ENCODE results near the gene STAT5A. TPM values are rescaled to one million over a fixed set of nuclear protein-coding genes. Genes with fewer than 3 reads are reported as not detected.
"Not testable (repeated sequence)": the region's sequence is repeated elsewhere in the genome, so short reads cannot be mapped to it uniquely, and the experiment has no call there.

Gene STAT5A
- 3.4 and 12.1 TPM in 2 replicates for total RNA-seq (2021)
- Bru-seq, nascent RNA, result percentile 30 among the genes with signal in this experiment
- BruChase-seq, experiment 1, labeled RNA remaining after a 2-hour chase, result percentile 42 among the genes with signal in this experiment
- BruChase-seq, experiment 2, labeled RNA remaining after a 6-hour chase, result percentile 45 among the genes with signal in this experiment
- long read RNA-seq, partial matches to known transcripts, result 2 of 6 reads
- long read RNA-seq, other reads (novel, unspliced or antisense), result 2 of 6 reads

- Histone ChIP-seq H3K4me3 (peak within 1 kb of the TSS; percentile 53; the same call in 1 of the 2 replicates), H3K27me3 (ENCODE audit: insufficient read depth, low read depth) (peaks cover 29% of the 10 kb centered on the region), H3K79me2 (ENCODE audit: low read depth) (no peaks in the 10 kb centered on the region), H3F3A (ENCODE audit: insufficient read depth, low read depth) (no peaks in the 10 kb centered on the region), H3K9me2 (ENCODE audit: insufficient read depth) (no peaks in the 10 kb centered on the region), H3K4me1 (replicated peaks; ENCODE audit: insufficient read depth) (no peaks in the 10 kb centered on the region), H3K9me3 (ENCODE audit: insufficient read depth, low read depth) (no peaks in the 10 kb centered on the region), H3K4me2 (peak within 1 kb of the TSS; percentile 70), H3K36me3 (ENCODE audit: low read depth) (no peaks in the 10 kb centered on the region), H2AFZ (peak within 1 kb of the TSS; percentile 48; the same call in 1 of the 2 replicates), H3K27ac (no peak within 1 kb of the TSS), H4K20me1 (ENCODE audit: insufficient read depth) (no peaks in the 10 kb centered on the region)
- POLR2A ChIA-PET (ENCODE audit: unreplicated experiment), result interaction anchor here (0.6 to 1.0 kb wide), 2 partner anchors 135 to 1019 kb away, joined by 3 to 9 read pairs; no protein-coding TSS in a partner anchor
- intact Hi-C loops (cut with micrococcal nuclease; ENCODE audit: unreplicated experiment), result no loop called here
- no peak for TF ChIP-seq CTCF (conservative IDR thresholded peaks at IDR 0.05)
- no peak; the same call in 1 of the 2 replicates for TF ChIP-seq EZH2 (IDR thresholded peaks at IDR 0.05; ENCODE audit: low read depth)
- peak; percentile 51 to 67 for DNase-seq
- BruUV-seq (replicated peaks), result no TSS peak
- CTCF ChIA-PET, result no interaction called here
These were observed at the start of gene STAT5A for GRCh38 chr17:42287977-42288802. Gene STAT5A (plus strand): TSS chr17:42288498. CDS start chr17:42289412, 914 bp downstream.

- H3K9me2 ChIP-seq (ENCODE audit: insufficient read depth); BruUV-seq (replicated peaks); H3K4me3 ChIP-seq; H3K4me1 ChIP-seq (replicated peaks; ENCODE audit: insufficient read depth); H3K9me3 ChIP-seq (ENCODE audit: insufficient read depth, low read depth); POLR2A ChIA-PET (ENCODE audit: unreplicated experiment); H3F3A ChIP-seq (ENCODE audit: insufficient read depth, low read depth); intact Hi-C loops (cut with micrococcal nuclease; ENCODE audit: unreplicated experiment); H3K27me3 ChIP-seq (ENCODE audit: insufficient read depth, low read depth); CTCF ChIA-PET; H3K4me2 ChIP-seq; DNase-seq; H2AFZ ChIP-seq; H3K36me3 ChIP-seq (ENCODE audit: low read depth); H3K79me2 ChIP-seq (ENCODE audit: low read depth); H4K20me1 ChIP-seq (ENCODE audit: insufficient read depth); H3K27ac ChIP-seq: not testable (repeated sequence)
These were observed 48.7 kb upstream of the STAT5A start for GRCh38 chr17:42239576-42239975.

DNA sequence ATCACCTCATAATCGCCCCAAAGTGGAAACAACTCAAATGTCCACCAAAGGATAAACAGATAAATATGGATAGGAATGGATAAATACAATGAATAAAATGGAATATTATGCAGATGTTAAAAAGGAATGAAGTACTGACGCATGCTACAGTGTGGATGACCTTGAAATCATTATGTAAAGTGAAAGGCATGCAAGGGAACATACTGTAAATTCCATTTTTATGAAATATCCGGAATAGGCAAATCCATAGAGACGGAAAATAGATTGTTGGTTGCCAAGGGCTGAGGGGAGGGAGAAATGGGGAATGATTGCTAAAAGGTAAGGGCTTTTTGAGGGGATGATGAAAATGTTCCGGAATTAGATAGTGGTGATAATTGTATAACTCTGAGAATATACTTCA is 48.1 kb upstream of the STAT5A start:
- H3K9me3 ChIP-seq (ENCODE audit: insufficient read depth, low read depth), result no peaks in the 10 kb centered on the region
- no peak overlapping the region for H3K4me2 ChIP-seq
- DNase-seq, result no peak
- H3K27me3 ChIP-seq (ENCODE audit: insufficient read depth, low read depth), result no peaks in the 10 kb centered on the region
- BruUV-seq (replicated peaks), result no TSS peak
- H3K4me3 ChIP-seq, result no peak overlapping the region
- POLR2A ChIA-PET (ENCODE audit: unreplicated experiment), result no interaction called here
- intact Hi-C loops (cut with micrococcal nuclease; ENCODE audit: unreplicated experiment), result no loop called here
- TF ChIP-seq CTCF (conservative IDR thresholded peaks at IDR 0.05), result no peak
- no peak for TF ChIP-seq EZH2 (IDR thresholded peaks at IDR 0.05; ENCODE audit: low read depth)
- H2AFZ ChIP-seq, result no peak overlapping the region
- no peaks in the 10 kb centered on the region for H3K9me2 ChIP-seq (ENCODE audit: insufficient read depth)
- H3K4me1 ChIP-seq (replicated peaks; ENCODE audit: insufficient read depth), result no peaks in the 10 kb centered on the region
- CTCF ChIA-PET, result no interaction called here
- peaks cover 3% of the 10 kb centered on the region for H3F3A ChIP-seq (ENCODE audit: insufficient read depth, low read depth)
- H3K36me3 ChIP-seq (ENCODE audit: low read depth), result no peaks in the 10 kb centered on the region
- no peak overlapping the region for H3K27ac ChIP-seq
- H4K20me1 ChIP-seq (ENCODE audit: insufficient read depth), result no peaks in the 10 kb centered on the region
- H3K79me2 ChIP-seq (ENCODE audit: low read depth), result 0 out of 2 replicates have a peak, but pooled peaks cover 3% of the 10 kb centered on the region

DNA sequence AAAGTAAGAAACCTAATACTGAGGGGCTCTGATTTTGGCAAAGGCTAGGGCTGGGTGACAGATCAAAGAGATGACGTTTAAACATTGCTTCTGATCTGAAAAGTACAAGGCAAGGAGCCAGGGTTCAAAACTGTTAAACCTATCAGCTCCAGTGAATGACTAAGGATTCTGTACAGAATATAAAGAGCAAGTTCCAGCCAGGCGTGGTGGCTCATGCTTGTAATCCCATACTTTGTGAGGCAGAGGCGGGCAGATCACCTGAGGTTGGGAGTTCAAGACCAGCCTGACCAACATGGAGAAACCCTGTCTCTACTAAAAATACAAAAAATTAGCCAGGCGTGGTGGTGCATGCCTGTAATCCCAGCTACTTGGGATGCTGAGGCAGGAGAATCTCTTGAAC is 47.4 kb upstream of the STAT5A start:
- H3K27me3 ChIP-seq (ENCODE audit: insufficient read depth, low read depth); H3K36me3 ChIP-seq (ENCODE audit: low read depth); H3K9me3 ChIP-seq (ENCODE audit: insufficient read depth, low read depth); H3K27ac ChIP-seq; intact Hi-C loops (cut with micrococcal nuclease; ENCODE audit: unreplicated experiment); H3K9me2 ChIP-seq (ENCODE audit: insufficient read depth); H4K20me1 ChIP-seq (ENCODE audit: insufficient read depth); BruUV-seq (replicated peaks); H3K79me2 ChIP-seq (ENCODE audit: low read depth); H3K4me3 ChIP-seq; H2AFZ ChIP-seq; POLR2A ChIA-PET (ENCODE audit: unreplicated experiment); H3K4me1 ChIP-seq (replicated peaks; ENCODE audit: insufficient read depth); DNase-seq; H3K4me2 ChIP-seq; H3F3A ChIP-seq (ENCODE audit: insufficient read depth, low read depth): not testable (repeated sequence)
- CTCF ChIA-PET, result interaction anchor here (0.6 kb wide), 1 partner anchor 41 kb away, joined by 3 read pairs; no protein-coding TSS in a partner anchor

Data from PC-9 (cell line).